Right lobe of liver (tissue), 4 donors: ENCODE measurements around the gene SPPL3.

Experiments used
- POLR2A ChIP-seq: fragments of 450-650 bp; IDR thresholded peaks from one replicate; pipeline ENCODE4 v1.6.1; 2017; ENCODE audit warnings: antibody characterized with exemption, mild to moderate bottlenecking
- TF ChIP-seq, protein P1 (sequence below), 4 donors: fragments of 200-600 bp in 3 of 4; fragments of 450-650 bp in 1 of 4; IDR thresholded peaks; one replicate each; pipeline versions ENCODE4 v1.5.1 to v1.8.0; 2016 to 2022; ENCODE audit warnings: antibody characterized with exemption in 4 of 4, mild to moderate bottlenecking in 2 of 4
- donor health status: DM: no; HTN: no; CAD: no.
- donor health status: DM: no; HTN: no; CAD: no.
- donor health status: DM: no; HTN: yes; CAD: no.

DNA sequence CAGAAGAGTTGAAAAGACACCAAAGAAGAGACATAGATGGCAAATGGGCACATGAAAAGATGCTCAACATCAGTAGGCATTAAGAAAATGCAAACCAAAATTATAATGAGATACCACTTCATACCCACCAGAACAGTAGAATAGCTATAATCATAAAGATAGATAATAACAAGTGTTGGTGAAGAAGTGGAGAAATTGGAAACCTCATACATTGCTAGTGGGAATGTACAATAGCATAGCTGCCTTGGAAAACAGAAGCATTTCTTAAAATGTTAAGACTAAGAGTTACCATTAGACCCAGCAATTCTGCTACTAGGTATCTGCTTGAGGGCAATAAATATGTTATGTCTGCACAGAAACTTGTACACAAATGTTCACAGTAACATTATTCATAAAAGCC lies 99.7 kb downstream of the SPPL3 start:
- TF ChIP-seq, protein P1, sequence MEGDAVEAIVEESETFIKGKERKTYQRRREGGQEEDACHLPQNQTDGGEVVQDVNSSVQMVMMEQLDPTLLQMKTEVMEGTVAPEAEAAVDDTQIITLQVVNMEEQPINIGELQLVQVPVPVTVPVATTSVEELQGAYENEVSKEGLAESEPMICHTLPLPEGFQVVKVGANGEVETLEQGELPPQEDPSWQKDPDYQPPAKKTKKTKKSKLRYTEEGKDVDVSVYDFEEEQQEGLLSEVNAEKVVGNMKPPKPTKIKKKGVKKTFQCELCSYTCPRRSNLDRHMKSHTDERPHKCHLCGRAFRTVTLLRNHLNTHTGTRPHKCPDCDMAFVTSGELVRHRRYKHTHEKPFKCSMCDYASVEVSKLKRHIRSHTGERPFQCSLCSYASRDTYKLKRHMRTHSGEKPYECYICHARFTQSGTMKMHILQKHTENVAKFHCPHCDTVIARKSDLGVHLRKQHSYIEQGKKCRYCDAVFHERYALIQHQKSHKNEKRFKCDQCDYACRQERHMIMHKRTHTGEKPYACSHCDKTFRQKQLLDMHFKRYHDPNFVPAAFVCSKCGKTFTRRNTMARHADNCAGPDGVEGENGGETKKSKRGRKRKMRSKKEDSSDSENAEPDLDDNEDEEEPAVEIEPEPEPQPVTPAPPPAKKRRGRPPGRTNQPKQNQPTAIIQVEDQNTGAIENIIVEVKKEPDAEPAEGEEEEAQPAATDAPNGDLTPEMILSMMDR (IDR thresholded peaks at IDR 0.05): no peak
- TF ChIP-seq POLR2A: no peak
